ENCODE data around the gene HNRNPLL. TPM values are rescaled to one million over a fixed set of nuclear protein-coding genes. Genes with fewer than 3 reads are reported as not detected.

Gene HNRNPLL
- total RNA-seq, 1 donor from 2014 or later = 63.0 TPM

DNA sequence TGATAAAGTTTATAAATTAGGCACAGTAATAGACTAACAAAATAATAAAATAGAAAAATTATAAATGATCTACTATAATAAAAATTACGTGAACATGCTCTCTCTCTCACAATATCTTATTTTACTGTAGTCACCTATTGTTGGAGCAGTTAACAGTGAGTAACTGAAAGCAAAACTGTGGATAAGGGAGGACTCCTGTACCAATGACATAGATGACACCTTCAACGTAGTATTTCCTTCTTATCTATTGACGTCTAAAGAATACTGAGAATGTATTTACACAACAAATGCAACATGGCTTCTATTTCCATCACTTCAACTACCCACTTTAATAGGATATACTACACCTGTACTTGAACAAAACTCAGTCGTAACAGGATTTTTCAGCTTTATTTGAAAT, 31.5 kb downstream of the HNRNPLL start:
- no peak for TF ChIP-seq CTCF (IDR thresholded peaks at IDR 0.05)
- H3K9me3 Mint-ChIP-seq (ENCODE audit: unreplicated experiment) = no peaks in the 10 kb centered on the region
- H3K4me1 Mint-ChIP-seq (ENCODE audit: unreplicated experiment) = peaks cover 5% of the 10 kb centered on the region
- no peak for DNase-seq (ENCODE audit: extremely low spot score, unreplicated experiment)
- peaks cover 32% of the 10 kb centered on the region for H3K36me3 Mint-ChIP-seq (ENCODE audit: unreplicated experiment)
- no peaks in the 10 kb centered on the region for H3K27me3 Mint-ChIP-seq (ENCODE audit: unreplicated experiment)
- H3K27ac Mint-ChIP-seq (ENCODE audit: unreplicated experiment) = no peak overlapping the region
- H3K4me3 Mint-ChIP-seq (ENCODE audit: unreplicated experiment) = no peak overlapping the region

- no peak for DNase-seq (ENCODE audit: extremely low spot score, unreplicated experiment)
- no peaks in the 10 kb centered on the region for H3K9me3 Mint-ChIP-seq (ENCODE audit: unreplicated experiment)
Observed at GRCh38 chr2:38568724-38569436, 33.8 kb downstream of the HNRNPLL start.

DNA sequence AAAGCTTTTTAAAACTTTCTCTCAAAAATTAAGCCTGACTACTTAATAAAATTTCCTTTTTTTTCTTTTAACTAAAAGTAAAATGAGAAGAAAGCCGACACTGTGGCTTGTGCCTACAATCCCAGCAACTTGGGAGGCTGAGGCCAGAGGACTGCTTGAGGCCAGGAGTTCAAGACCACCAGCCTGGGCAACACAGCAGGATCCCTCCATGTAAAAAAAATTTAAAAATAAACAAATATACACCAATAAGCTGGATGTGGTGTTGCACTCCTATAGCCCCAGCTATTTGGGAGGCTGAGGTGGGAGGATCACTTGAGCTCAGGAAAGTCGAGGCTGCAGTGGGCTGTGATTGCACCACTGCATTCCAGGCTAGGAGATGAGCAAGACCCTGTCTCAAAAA, 37.4 kb downstream of the HNRNPLL start:
- H3K9me3 Mint-ChIP-seq (ENCODE audit: unreplicated experiment) = no peaks in the 10 kb centered on the region
- H3K4me3 Mint-ChIP-seq (ENCODE audit: unreplicated experiment) = no peak overlapping the region
- no peak for DNase-seq (ENCODE audit: extremely low spot score, unreplicated experiment)
- H3K27ac Mint-ChIP-seq (ENCODE audit: unreplicated experiment) = no peak overlapping the region
- TF ChIP-seq CTCF (IDR thresholded peaks at IDR 0.05) = no peak
- H3K27me3 Mint-ChIP-seq (ENCODE audit: unreplicated experiment) = no peaks in the 10 kb centered on the region
- H3K36me3 Mint-ChIP-seq (ENCODE audit: unreplicated experiment) = peaks cover 43% of the 10 kb centered on the region
- peaks cover 3% of the 10 kb centered on the region for H3K4me1 Mint-ChIP-seq (ENCODE audit: unreplicated experiment)

More at GRCh38 chr2:38568724-38569436, 33.8 kb downstream of the HNRNPLL start:
- Mint-ChIP-seq H3K27me3 (ENCODE audit: unreplicated experiment) (no peaks in the 10 kb centered on the region), H3K27ac (ENCODE audit: unreplicated experiment) (no peak overlapping the region), H3K36me3 (ENCODE audit: unreplicated experiment) (peaks cover 42% of the 10 kb centered on the region), H3K4me1 (ENCODE audit: unreplicated experiment) (peaks cover 6% of the 10 kb centered on the region), H3K4me3 (ENCODE audit: unreplicated experiment) (no peak overlapping the region)
- no peak for TF ChIP-seq CTCF (IDR thresholded peaks at IDR 0.05)

DNA sequence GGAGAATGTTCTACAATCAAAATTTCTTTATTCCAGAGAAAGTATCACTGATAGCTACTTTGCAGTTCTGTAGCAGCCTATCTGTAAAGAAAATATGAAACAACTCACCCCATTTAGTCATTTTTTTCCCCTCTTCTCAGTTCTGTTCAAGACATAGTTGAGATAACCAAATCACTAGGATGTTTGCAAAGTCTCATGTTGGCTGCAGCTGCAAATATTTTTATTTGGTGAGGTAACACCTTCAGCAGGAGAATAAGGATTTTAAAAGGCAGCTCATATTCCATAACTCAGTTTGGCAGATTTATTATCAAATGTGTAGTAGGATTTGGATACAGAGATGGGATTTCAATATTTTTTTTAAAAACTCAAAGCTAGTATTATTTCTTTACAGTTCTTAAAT, 41.0 kb downstream of the HNRNPLL start:
- H3K9me3 Mint-ChIP-seq (ENCODE audit: unreplicated experiment) = no peaks in the 10 kb centered on the region
- H3K4me3 Mint-ChIP-seq (ENCODE audit: unreplicated experiment) = no peak overlapping the region
- H3K4me1 Mint-ChIP-seq (ENCODE audit: unreplicated experiment) = peaks cover 3% of the 10 kb centered on the region
- no peak for DNase-seq (ENCODE audit: extremely low spot score, unreplicated experiment)
- H3K36me3 Mint-ChIP-seq (ENCODE audit: unreplicated experiment) = peaks cover 34% of the 10 kb centered on the region
- TF ChIP-seq CTCF (IDR thresholded peaks at IDR 0.05) = no peak
- no peak overlapping the region for H3K27ac Mint-ChIP-seq (ENCODE audit: unreplicated experiment)
- no peaks in the 10 kb centered on the region for H3K27me3 Mint-ChIP-seq (ENCODE audit: unreplicated experiment)

DNA sequence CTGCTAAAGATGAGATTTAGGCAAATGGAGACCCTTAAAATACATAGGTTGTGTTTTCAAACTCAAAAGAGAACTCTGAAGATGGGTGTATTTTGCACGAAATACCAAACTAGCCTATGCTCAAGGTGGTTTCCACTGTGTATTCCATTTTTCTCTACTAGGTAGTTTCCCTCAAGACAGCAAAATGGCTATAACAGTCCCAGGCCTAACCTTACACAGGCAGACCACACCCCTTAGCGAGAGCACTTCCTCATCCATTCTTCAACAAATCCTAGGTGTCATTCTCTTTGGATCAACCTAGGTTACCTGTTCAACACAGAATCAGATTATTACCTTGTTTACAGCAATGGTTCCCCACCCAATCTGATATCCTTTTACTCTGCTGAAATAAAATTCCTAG, 42.6 kb downstream of the HNRNPLL start:
- H3K9me3 Mint-ChIP-seq (ENCODE audit: unreplicated experiment) = no peaks in the 10 kb centered on the region
- H3K36me3 Mint-ChIP-seq (ENCODE audit: unreplicated experiment) = peaks cover 38% of the 10 kb centered on the region
- no peak overlapping the region for H3K27ac Mint-ChIP-seq (ENCODE audit: unreplicated experiment)
- DNase-seq (ENCODE audit: extremely low spot score, unreplicated experiment) = no peak
- no peaks in the 10 kb centered on the region for H3K4me1 Mint-ChIP-seq (ENCODE audit: unreplicated experiment)
- TF ChIP-seq CTCF (IDR thresholded peaks at IDR 0.05) = no peak
- no peaks in the 10 kb centered on the region for H3K27me3 Mint-ChIP-seq (ENCODE audit: unreplicated experiment)
- no peak overlapping the region for H3K4me3 Mint-ChIP-seq (ENCODE audit: unreplicated experiment)
